CD14-positive monocyte (primary cell): ENCODE results near the gene UTRN. TPM values are rescaled to one million over a fixed set of nuclear protein-coding genes. Genes with fewer than 3 reads are reported as not detected.

Experiments used
- DNase-seq, 3 donors: peaks; one replicate each; pipeline ENCODE4 v3.0.0-alpha.2; 2011 to 2022
- H2AFZ ChIP-seq: 2 replicates; pipeline ENCODE4 v1.6.0; 2012; ENCODE audit warnings: mild to moderate bottlenecking, low read depth, low read length, inconsistent platforms; ENCODE audit not compliant: insufficient read depth, poor library complexity, severe bottlenecking
- H3K27ac ChIP-seq, 2 donors: 1 replicate in 1 of 2; 2 replicates in 1 of 2; pipeline ENCODE4 v1.5.1; 2012 to 2013; ENCODE audit warnings: low read length in 2 of 2, control low read depth in 1 of 2, inconsistent platforms in 1 of 2, low read depth in 1 of 2, mild to moderate bottlenecking in 1 of 2
- H3K27me3 ChIP-seq, 2 donors: one replicate each; pipeline versions ENCODE4 v1.6.0 to v1.6.1; 2011 to 2013; ENCODE audit warnings: low read length in 2 of 2; ENCODE audit not compliant: control insufficient read depth in 2 of 2, insufficient read depth in 2 of 2
- H3K36me3 ChIP-seq, 2 donors: replicated peaks in 1 of 2; 1 replicate in 1 of 2; 2 replicates in 1 of 2; pipeline versions ENCODE4 v1.5.1 to v1.6.1; 2012 to 2013; ENCODE audit warnings: low read length in 2 of 2, control low read depth in 1 of 2, inconsistent platforms in 1 of 2, mild to moderate bottlenecking in 1 of 2; ENCODE audit not compliant: insufficient read depth in 2 of 2, control insufficient read depth in 1 of 2
- H3K4me1 ChIP-seq, 2 donors: 1 replicate in 1 of 2; 2 replicates in 1 of 2; pipeline versions ENCODE4 v1.5.1 to v1.6.1; 2012 to 2013; ENCODE audit warnings: low read length in 2 of 2, control low read depth in 1 of 2, inconsistent platforms in 1 of 2, mild to moderate bottlenecking in 1 of 2, moderate library complexity in 1 of 2; ENCODE audit not compliant: insufficient read depth in 2 of 2, control insufficient read depth in 1 of 2
- H3K4me2 ChIP-seq: replicated peaks from 2 replicates; pipeline ENCODE3; 2012; ENCODE audit warnings: low read length, moderate library complexity, mild to moderate bottlenecking; ENCODE audit not compliant: poor library complexity, severe bottlenecking; ENCODE audit errors: extremely low read depth
- H3K4me3 ChIP-seq, 3 experiments: fragments of 200-600 bp in 1 of 3; sonication (generic) in 1 of 3; replicated peaks in 1 of 3; 1 replicate in 2 of 3; 2 replicates in 1 of 3; pipeline ENCODE4 v1.5.1; 2011 to 2013; ENCODE audit warnings: low read length in 3 of 3, mild to moderate bottlenecking in 3 of 3, control low read depth in 2 of 3, low read depth in 2 of 3, inconsistent platforms in 1 of 3, moderate library complexity in 1 of 3
- H3K79me2 ChIP-seq: 2 replicates; pipeline ENCODE4 v1.6.0; 2012; ENCODE audit warnings: mild to moderate bottlenecking, control low read depth, inconsistent platforms, low read length, moderate library complexity; ENCODE audit not compliant: insufficient read depth
- H3K9ac ChIP-seq: 2 replicates; pipeline ENCODE4 v1.6.0; 2017; ENCODE audit warnings: low read length, mild to moderate bottlenecking; ENCODE audit not compliant: insufficient read depth, poor library complexity, severe bottlenecking
- H3K9me3 ChIP-seq, 2 donors: replicated peaks in 1 of 2; 1 replicate in 1 of 2; 2 replicates in 1 of 2; pipeline versions ENCODE4 v1.5.1 to v1.6.1; 2012 to 2013; ENCODE audit warnings: low read length in 2 of 2, control low read depth in 1 of 2; ENCODE audit not compliant: control insufficient read depth in 1 of 2, insufficient read depth in 1 of 2
- H4K20me1 ChIP-seq: 2 replicates; pipeline ENCODE4 v1.6.0; 2012; ENCODE audit warnings: mild to moderate bottlenecking, low read length, control low read depth, moderate library complexity; ENCODE audit not compliant: insufficient read depth
- H3K27ac Mint-ChIP-seq, 7 donors: one replicate each; pipeline ENCODE4 v1.8.0; 2020; ENCODE audit warnings: mild to moderate bottlenecking in 7 of 7, mixed read lengths in 7 of 7, moderate library complexity in 6 of 7, inconsistent platforms in 2 of 7
- H3K27me3 Mint-ChIP-seq, 3 donors: one replicate each; pipeline ENCODE4 v1.8.0; 2021 to 2022; ENCODE audit warnings: low read depth in 3 of 3, mild to moderate bottlenecking in 3 of 3, mixed read lengths in 3 of 3, moderate library complexity in 3 of 3, inconsistent platforms in 1 of 3
- H3K36me3 Mint-ChIP-seq, 2 donors: one replicate each; pipeline ENCODE4 v1.8.0; 2020; ENCODE audit warnings: mixed read lengths in 2 of 2, inconsistent platforms in 1 of 2, mild to moderate bottlenecking in 1 of 2
- H3K4me1 Mint-ChIP-seq: one replicate; pipeline ENCODE4 v1.8.0; 2020; ENCODE audit warnings: mild to moderate bottlenecking, mixed read lengths
- H3K4me3 Mint-ChIP-seq, 2 donors: one replicate each; pipeline ENCODE4 v1.8.0; 2020; ENCODE audit warnings: mild to moderate bottlenecking in 2 of 2, mixed read lengths in 2 of 2, moderate library complexity in 1 of 2
- H3K9me3 Mint-ChIP-seq, 7 donors: one replicate each; pipeline ENCODE4 v1.8.0; 2020 to 2022; ENCODE audit warnings: mixed read lengths in 7 of 7, mild to moderate bottlenecking in 6 of 7, moderate library complexity in 6 of 7, inconsistent platforms in 2 of 7
- WGBS: methylation state at CpG from one replicate; pipeline ENCODE4 v1.1.5; 2013; ENCODE audit warnings: missing lambda C conversion rate; ENCODE audit not compliant: insufficient coverage; 5-methylcytosine and 5-hydroxymethylcytosine counted together
- intact Hi-C, 2 donors: fragments of 100-400 bp; cut with micrococcal nuclease; formaldehyde crosslinking; loops; one replicate each; pipeline versions ENCODE4 v1.15.0 to v1.15.1; 2023
- polyA plus RNA-seq, 3 donors: library from polyadenylated mRNA; depleted of rRNA in 1 of 3; unstranded in 2 of 3; stranded (reverse) in 1 of 3; fragments of 300-500 nt in 2 of 3; fragments of >200 nt in 1 of 3; fragmentation: Illumina TruSeq in 2 of 3; gene quantifications; 1 replicate in 2 of 3; 2 replicates in 1 of 3; pipeline ENCODE4 v1.2.3, GENCODE V29; 2012 to 2021
- TF ChIP-seq, protein P1 (sequence below): fragments of 200-600 bp; IDR thresholded peaks from one replicate; pipeline ENCODE4 v1.8.0; 2022; ENCODE audit warnings: antibody characterized with exemption, mild to moderate bottlenecking

Gene UTRN
- polyA plus RNA-seq, 3 donors, result 21.8 to 106 (median 66.1) TPM

DNA sequence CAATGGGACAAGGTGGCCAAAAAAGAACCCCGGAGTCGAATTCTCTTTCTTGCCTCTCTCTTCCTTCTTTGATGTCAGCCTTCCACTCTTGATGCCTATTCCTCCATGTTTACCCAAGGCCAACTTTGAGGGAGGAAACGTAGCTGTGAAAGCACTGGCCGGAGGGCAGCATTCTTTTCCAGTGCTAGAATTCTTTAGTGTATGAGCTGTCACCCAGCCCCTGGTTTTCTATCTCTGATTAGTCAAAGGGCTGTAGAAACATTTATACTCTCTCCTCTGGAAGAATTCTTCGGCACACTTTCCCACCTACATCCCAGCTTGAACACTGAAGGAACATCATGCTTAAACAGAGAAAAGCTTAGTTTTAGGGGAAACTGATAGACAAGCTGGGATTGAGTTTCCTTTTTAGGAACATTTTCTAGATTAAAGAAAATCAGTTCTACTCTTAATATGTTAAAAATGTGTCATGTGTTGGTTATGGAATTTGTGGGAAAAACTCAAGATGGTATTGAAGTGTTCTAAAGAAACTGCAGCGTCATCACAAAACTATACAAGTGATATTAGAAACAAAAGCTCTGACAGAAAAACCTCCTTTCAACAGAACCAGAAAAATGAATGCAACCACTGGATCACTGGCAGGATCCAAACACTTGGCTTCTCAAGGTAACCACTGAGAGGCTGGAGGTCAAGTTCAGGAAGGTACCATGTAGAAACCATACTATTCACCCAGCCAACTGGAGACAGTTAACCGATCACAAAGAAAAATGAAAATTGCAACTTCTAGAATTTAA is 20.7 kb upstream of the UTRN start:
- no peaks in the 10 kb centered on the region for H3K36me3 Mint-ChIP-seq
- no peak overlapping the region for H3K4me3 Mint-ChIP-seq
- Histone ChIP-seq H3K4me3 (no peak overlapping the region), H3K36me3 (no peaks in the 10 kb centered on the region), H3K4me2 (no peak overlapping the region), H3K9me3 (peaks cover 0 to 6% of the 10 kb centered on the region in 2 donors), H2AFZ (no peak overlapping the region), H3K4me1 (peaks cover 12 to 16% of the 10 kb centered on the region in 2 donors), H4K20me1 (no peaks in the 10 kb centered on the region), H3K27ac (no peak overlapping the region), H3K79me2 (no peaks in the 10 kb centered on the region), H3K27me3 (no peaks in the 10 kb centered on the region), H3K9ac (no peak overlapping the region)
- TF ChIP-seq, protein P1, sequence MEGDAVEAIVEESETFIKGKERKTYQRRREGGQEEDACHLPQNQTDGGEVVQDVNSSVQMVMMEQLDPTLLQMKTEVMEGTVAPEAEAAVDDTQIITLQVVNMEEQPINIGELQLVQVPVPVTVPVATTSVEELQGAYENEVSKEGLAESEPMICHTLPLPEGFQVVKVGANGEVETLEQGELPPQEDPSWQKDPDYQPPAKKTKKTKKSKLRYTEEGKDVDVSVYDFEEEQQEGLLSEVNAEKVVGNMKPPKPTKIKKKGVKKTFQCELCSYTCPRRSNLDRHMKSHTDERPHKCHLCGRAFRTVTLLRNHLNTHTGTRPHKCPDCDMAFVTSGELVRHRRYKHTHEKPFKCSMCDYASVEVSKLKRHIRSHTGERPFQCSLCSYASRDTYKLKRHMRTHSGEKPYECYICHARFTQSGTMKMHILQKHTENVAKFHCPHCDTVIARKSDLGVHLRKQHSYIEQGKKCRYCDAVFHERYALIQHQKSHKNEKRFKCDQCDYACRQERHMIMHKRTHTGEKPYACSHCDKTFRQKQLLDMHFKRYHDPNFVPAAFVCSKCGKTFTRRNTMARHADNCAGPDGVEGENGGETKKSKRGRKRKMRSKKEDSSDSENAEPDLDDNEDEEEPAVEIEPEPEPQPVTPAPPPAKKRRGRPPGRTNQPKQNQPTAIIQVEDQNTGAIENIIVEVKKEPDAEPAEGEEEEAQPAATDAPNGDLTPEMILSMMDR, result no peak
- WGBS, result 100% methylated on average over 2 of the region's 7 CpGs
- peaks cover 0 to 2% (median 0%) of the 10 kb centered on the region in 3 donors for H3K27me3 Mint-ChIP-seq
- peak overlapping the region in 1 of 7 donors; percentile 8 for H3K27ac Mint-ChIP-seq
- no peak for DNase-seq
- H3K4me1 Mint-ChIP-seq, result peaks cover 24% of the 10 kb centered on the region
- intact Hi-C loops, result no loop called here
- H3K9me3 Mint-ChIP-seq, result peaks cover 0 to 6% (median 4%) of the 10 kb centered on the region in 7 donors

DNA sequence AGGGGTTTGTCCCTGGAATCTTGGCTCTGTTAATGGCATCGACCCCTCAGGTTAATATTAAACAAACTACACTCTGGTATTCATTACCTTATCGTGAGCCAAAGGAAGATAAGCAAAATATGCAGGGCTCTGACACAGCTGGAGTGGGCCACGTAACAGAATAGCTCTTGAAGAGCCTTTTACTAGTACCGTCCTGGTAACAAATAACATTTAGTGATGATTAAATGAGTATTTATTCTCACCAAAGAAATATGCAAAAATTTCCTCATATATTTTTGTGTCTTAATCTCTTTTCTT is 20.1 kb upstream of the UTRN start:
- peak overlapping the region; percentile 27 for H3K9ac ChIP-seq
- H2AFZ ChIP-seq, result no peak overlapping the region
- H3K4me2 ChIP-seq, result peak overlapping the region; percentile 36

More for the DNA sequence above, 20.1 kb upstream of the UTRN start:
- Mint-ChIP-seq H3K9me3 (peaks cover 0 to 6% (median 4%) of the 10 kb centered on the region in 7 donors), H3K4me1 (peaks cover 20% of the 10 kb centered on the region), H3K4me3 (no peak overlapping the region), H3K36me3 (peaks cover 0 to under 1% of the 10 kb centered on the region in 2 donors), H3K27ac (no peak overlapping the region), H3K27me3 (peaks cover 0 to 2% (median 0%) of the 10 kb centered on the region in 3 donors)
- no peaks in the 10 kb centered on the region for H4K20me1 ChIP-seq
- intact Hi-C loops, result no loop called here
- no peak overlapping the region for H3K4me3 ChIP-seq
- WGBS, result no CpG with 5 or more reads among the region's 4 CpGs
- H3K4me1 ChIP-seq, result peaks cover 12 to 16% of the 10 kb centered on the region in 2 donors
- TF ChIP-seq, protein P1, result no peak
- H3K27me3 ChIP-seq, result no peaks in the 10 kb centered on the region
- H3K9me3 ChIP-seq, result peaks cover 0 to 6% of the 10 kb centered on the region in 2 donors
- no peak for DNase-seq
- no peak overlapping the region for H3K27ac ChIP-seq
- H3K36me3 ChIP-seq, result no peaks in the 10 kb centered on the region
- H3K79me2 ChIP-seq, result no peaks in the 10 kb centered on the region
